Thyroid gland (tissue), 4 donors: ENCODE results near the gene PTGR3.

Experiments used
- POLR2A ChIP-seq, 2 donors: fragments of 450-650 bp; IDR thresholded peaks; one replicate each; pipeline ENCODE4 v1.6.1; 2017; ENCODE audit warnings: antibody characterized with exemption in 2 of 2, mild to moderate bottlenecking in 2 of 2, moderate library complexity in 1 of 2
- TF ChIP-seq, protein P1 (sequence below), 6 experiments: fragments of 200-600 bp in 3 of 6; fragments of 450-650 bp in 3 of 6; sonication (generic) in 3 of 6; IDR thresholded peaks; one replicate each; pipeline ENCODE4 v1.5.1; 2016 to 2019; ENCODE audit warnings: antibody characterized with exemption in 6 of 6, mild to moderate bottlenecking in 2 of 6, inconsistent platforms in 1 of 6, moderate library complexity in 1 of 6

- TF ChIP-seq, protein P1, sequence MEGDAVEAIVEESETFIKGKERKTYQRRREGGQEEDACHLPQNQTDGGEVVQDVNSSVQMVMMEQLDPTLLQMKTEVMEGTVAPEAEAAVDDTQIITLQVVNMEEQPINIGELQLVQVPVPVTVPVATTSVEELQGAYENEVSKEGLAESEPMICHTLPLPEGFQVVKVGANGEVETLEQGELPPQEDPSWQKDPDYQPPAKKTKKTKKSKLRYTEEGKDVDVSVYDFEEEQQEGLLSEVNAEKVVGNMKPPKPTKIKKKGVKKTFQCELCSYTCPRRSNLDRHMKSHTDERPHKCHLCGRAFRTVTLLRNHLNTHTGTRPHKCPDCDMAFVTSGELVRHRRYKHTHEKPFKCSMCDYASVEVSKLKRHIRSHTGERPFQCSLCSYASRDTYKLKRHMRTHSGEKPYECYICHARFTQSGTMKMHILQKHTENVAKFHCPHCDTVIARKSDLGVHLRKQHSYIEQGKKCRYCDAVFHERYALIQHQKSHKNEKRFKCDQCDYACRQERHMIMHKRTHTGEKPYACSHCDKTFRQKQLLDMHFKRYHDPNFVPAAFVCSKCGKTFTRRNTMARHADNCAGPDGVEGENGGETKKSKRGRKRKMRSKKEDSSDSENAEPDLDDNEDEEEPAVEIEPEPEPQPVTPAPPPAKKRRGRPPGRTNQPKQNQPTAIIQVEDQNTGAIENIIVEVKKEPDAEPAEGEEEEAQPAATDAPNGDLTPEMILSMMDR (IDR thresholded peaks at IDR 0.05) = no peak
- no peak for TF ChIP-seq POLR2A (IDR thresholded peaks at IDR 0.05)
These were observed 26.0 kb upstream of the PTGR3 start for GRCh38 chr18:75234901-75235300.
